K562 (cell line): ENCODE results near the gene ARNT2. TPM values are rescaled to one million over a fixed set of nuclear protein-coding genes. Genes with fewer than 3 reads are reported as not detected.

Source experiments
- ATAC-seq: fragments of 200-7000 bp; cut with Tn5 transposase; 3 replicates; pipeline ENCODE4 v1.9.1; 2020; ENCODE audit warnings: moderate library complexity
- BruUV-seq: library from RNA; stranded (reverse); fragments of 400-500 nt; replicated peaks from 2 replicates; lab custom pipeline; 2021; lab: Mats Ljungman, UMichigan
- CTCF ChIA-PET: fragments of 300-600 bp; formaldehyde crosslinking; extraction: SDS; loops from one replicate; lab custom pipeline; 2021; ENCODE audit warnings: low intra/inter-chr PET ratio; lab: Yijun Ruan, JAX
- POLR2A ChIA-PET: fragments of 300-600, 350-650 bp; sonication (Branson Sonifier 250); formaldehyde crosslinking; extraction: SDS; loops from one replicate; lab custom pipeline; 2021; ENCODE audit warnings: antibody characterized with exemption, inconsistent platforms; lab: Yijun Ruan, JAX
- DNase-seq, 4 experiments: peaks; one replicate each; pipeline versions ENCODE4 v3.0.0 to v3.0.0-alpha.2; 2011 to 2018; ENCODE audit warnings: low spot score in 3 of 4, mixed read lengths in 3 of 4; ENCODE audit errors: extremely low read depth in 1 of 4
- FAIRE-seq: peaks from 2 replicates; lab custom pipeline; 2011; peaks lifted over from hg19 to GRCh38; lab: Jason Lieb, UNC
- H2AFZ ChIP-seq: 2 replicates; pipeline ENCODE4 v1.6.0; 2011; ENCODE audit warnings: low read depth, low read length, control low read depth, inconsistent platforms
- H3K27ac ChIP-seq: fragments of 200-600 bp; 3 replicates; pipeline ENCODE4 v1.8.0; 2011; ENCODE audit warnings: low read depth, mild to moderate bottlenecking, control low read depth, inconsistent platforms, low read length, moderate library complexity, mixed read lengths; ENCODE audit errors: extremely low read depth
- H3K27me3 ChIP-seq, 2 experiments: fragments of 300-600 bp in 1 of 2; 2 replicates in 1 of 2; 3 replicates in 1 of 2; pipeline versions ENCODE4 v1.6.0 to v1.8.0; 2011; ENCODE audit warnings: inconsistent platforms in 2 of 2, low read length in 2 of 2, mild to moderate bottlenecking in 1 of 2, mixed read lengths in 1 of 2, moderate library complexity in 1 of 2; ENCODE audit not compliant: control insufficient read depth in 2 of 2, insufficient read depth in 2 of 2
- H3K36me3 ChIP-seq: fragments of 300-600 bp; 3 replicates; pipeline ENCODE4 v1.8.0; 2011; ENCODE audit warnings: mild to moderate bottlenecking, low read length, inconsistent platforms; ENCODE audit not compliant: control insufficient read depth, insufficient read depth
- H3K4me1 ChIP-seq, 2 experiments: fragments of 200-600 bp in 1 of 2; replicated peaks in 1 of 2; 2 replicates in 1 of 2; 3 replicates in 1 of 2; pipeline versions ENCODE4 v1.5.1 to v1.8.0; 2011; ENCODE audit warnings: inconsistent platforms in 2 of 2, low read length in 2 of 2, mild to moderate bottlenecking in 1 of 2, mixed read lengths in 1 of 2, moderate library complexity in 1 of 2; ENCODE audit not compliant: control insufficient read depth in 2 of 2, insufficient read depth in 2 of 2
- H3K4me2 ChIP-seq: 2 replicates; pipeline ENCODE4 v1.6.1; 2011; ENCODE audit warnings: low read length, control low read depth, inconsistent platforms, mixed read lengths; ENCODE audit not compliant: insufficient read depth
- H3K4me3 ChIP-seq: fragments of 200-600 bp; sonication (generic), shearing (Covaris generic); 2 replicates; pipeline ENCODE4 v1.5.1; 2016; ENCODE audit warnings: control low read depth, inconsistent platforms
- H3K79me2 ChIP-seq: fragments of 200-600 bp; 3 replicates; pipeline ENCODE4 v1.8.0; 2011; ENCODE audit warnings: low read length, inconsistent platforms; ENCODE audit not compliant: control insufficient read depth, insufficient read depth
- H3K9ac ChIP-seq, 2 experiments: 2 replicates each; pipeline versions ENCODE4 v1.6.0 to v1.6.1; 2011; ENCODE audit warnings: low read depth in 2 of 2, low read length in 2 of 2, control low read depth in 1 of 2, inconsistent platforms in 1 of 2, mild to moderate bottlenecking in 1 of 2, mixed read lengths in 1 of 2; ENCODE audit not compliant: insufficient read depth in 1 of 2
- H3K9me1 ChIP-seq: one replicate; pipeline ENCODE4 v1.6.0; 2011; ENCODE audit warnings: inconsistent platforms, mild to moderate bottlenecking, low read length, moderate library complexity; ENCODE audit not compliant: control insufficient read depth, insufficient read depth
- H3K9me3 ChIP-seq: replicated peaks from 2 replicates; pipeline ENCODE4 v1.5.1; 2011; ENCODE audit warnings: low read depth, low read length, inconsistent platforms; ENCODE audit not compliant: control insufficient read depth, insufficient read depth
- H4K20me1 ChIP-seq: replicated peaks from 2 replicates; pipeline ENCODE4 v1.6.1; 2011; ENCODE audit warnings: low read length, inconsistent platforms, mixed read lengths; ENCODE audit not compliant: control insufficient read depth, insufficient read depth
- CREB1 ChIP-seq, 2 experiments: sonication (generic) in 1 of 2; formaldehyde crosslinking in 1 of 2; IDR thresholded peaks; 2 replicates each; pipeline versions ENCODE4 v1.6.1 to v1.8.0; 2012 to 2022; ENCODE audit warnings: inconsistent platforms in 1 of 2, mild to moderate bottlenecking in 1 of 2, missing genetic modification reagents in 1 of 2, moderate library complexity in 1 of 2
- DACH1 ChIP-seq: fragments of 450-650 bp; IDR thresholded peaks from 2 replicates; pipeline ENCODE4 v1.6.1; 2018; ENCODE audit not compliant: partially characterized antibody
- DMBX1 ChIP-seq: fragments of 250-450 bp; sonication (Bioruptor Pico); IDR thresholded peaks from 2 replicates; pipeline ENCODE4 v1.8.0; 2022; ENCODE audit warnings: inconsistent platforms, mild to moderate bottlenecking, moderate library complexity, borderline replicate concordance
- GATA2 ChIP-seq: sonication (generic); formaldehyde crosslinking; IDR thresholded peaks from 2 replicates; pipeline ENCODE4 v1.4.0; 2020; ENCODE audit warnings: mild to moderate bottlenecking, missing genetic modification reagents
- MTA2 ChIP-seq: fragments of 450-650 bp; IDR thresholded peaks from 2 replicates; pipeline ENCODE4 v1.6.1; 2016; ENCODE audit warnings: low read depth
- PPARD ChIP-seq: fragments of 250-450 bp; sonication (Bioruptor Pico); IDR thresholded peaks from 2 replicates; pipeline ENCODE4 v1.8.0; 2022; ENCODE audit warnings: inconsistent platforms, mild to moderate bottlenecking, moderate library complexity
- PURB ChIP-seq: sonication (generic); formaldehyde crosslinking; IDR thresholded peaks from 2 replicates; pipeline ENCODE4 v1.9.0; 2021; ENCODE audit warnings: low read depth, mild to moderate bottlenecking, missing genetic modification reagents
- TCFL5 ChIP-seq: fragments of 250-450 bp; sonication (Bioruptor Pico); conservative IDR thresholded peaks from 2 replicates; pipeline ENCODE4 v1.6.1; 2021; ENCODE audit warnings: mild to moderate bottlenecking, moderate library complexity, matching md5 sums
- THRAP3 ChIP-seq: fragments of 450-650 bp; IDR thresholded peaks from 2 replicates; pipeline ENCODE4 v1.6.1; 2016; ENCODE audit warnings: mild to moderate bottlenecking, inconsistent platforms, borderline replicate concordance
- ZNF589 ChIP-seq: fragments of 200-800 bp; sonication (Bioruptor generic); IDR thresholded peaks from 2 replicates; pipeline ENCODE4 v1.6.1; 2016; ENCODE audit warnings: low read depth, missing genetic modification characterization, missing compliant biosample characterization
- ZNF707 ChIP-seq: fragments of 250-450 bp; sonication (Bioruptor Pico); conservative IDR thresholded peaks from 2 replicates; pipeline ENCODE4 v1.8.0; 2022; ENCODE audit warnings: inconsistent platforms, mild to moderate bottlenecking, moderate library complexity
- WGBS: fragments of 100-300 bp; shearing (Covaris generic); methylation state at CpG from one replicate; pipeline ENCODE4 v1.1.6; 2016; ENCODE audit warnings: low coverage, mixed read lengths; ENCODE audit not compliant: insufficient coverage; ENCODE audit errors: missing lambda C conversion rate; 5-methylcytosine and 5-hydroxymethylcytosine counted together
- in situ Hi-C: fragments of 300-500 bp; cut with MboI; formaldehyde crosslinking; loops from 4 replicates; pipeline ENCODE4 v1.15.0; 2018; ENCODE audit warnings: inconsistent platforms, mixed read lengths
- intact Hi-C: fragments of 100-400 bp; cut with micrococcal nuclease; formaldehyde crosslinking; loops from 2 replicates; pipeline ENCODE4 v1.14.2; 2022
- polyA plus RNA-seq, 8 experiments: library from polyadenylated mRNA; depleted of rRNA in 4 of 8; stranded (reverse) in 5 of 8; unstranded in 3 of 8; fragments of >200 nt; fragmentation: Nextera tagmentation in 2 of 8; fragmentation: Illumina TruSeq in 1 of 8; extraction: Ambion mirVana in 2 of 8; extraction: Trizol in 1 of 8; gene quantifications; 2 replicates each; pipeline versions ENCODE4 v1.2.1 to v1.2.3, GENCODE V29; 2011 to 2014; ENCODE audit warnings: inconsistent platforms in 1 of 8, missing spikeins in 1 of 8
- total RNA-seq, 7 experiments: library from RNA; depleted of rRNA in 6 of 7; stranded (reverse); fragments of >200 nt in 6 of 7; fragmentation: Illumina TruSeq in 2 of 7; extraction: Trizol in 2 of 7; gene quantifications; 2 replicates each; pipeline versions ENCODE4 v1.2.1 to v1.2.3, GENCODE V29; 2011 to 2021; ENCODE audit warnings: low replicate concordance in 1 of 7
- TF ChIP-seq, protein P1 (sequence below): fragments of 250-450 bp; sonication (Bioruptor Pico); IDR thresholded peaks from 2 replicates; pipeline ENCODE4 v1.4.0; 2020
- TF ChIP-seq, protein P2 (sequence below): fragments of 250-450 bp; sonication (Bioruptor Pico); IDR thresholded peaks from 2 replicates; pipeline ENCODE4 v1.4.0; 2020

Gene ARNT2
- total and polyA plus RNA-seq, 9 of the 15 experiments (the other 6 are each of a cell fraction or from before 2014, with no cell fraction given), result 0.01 TPM; not detected in 8

DNA sequence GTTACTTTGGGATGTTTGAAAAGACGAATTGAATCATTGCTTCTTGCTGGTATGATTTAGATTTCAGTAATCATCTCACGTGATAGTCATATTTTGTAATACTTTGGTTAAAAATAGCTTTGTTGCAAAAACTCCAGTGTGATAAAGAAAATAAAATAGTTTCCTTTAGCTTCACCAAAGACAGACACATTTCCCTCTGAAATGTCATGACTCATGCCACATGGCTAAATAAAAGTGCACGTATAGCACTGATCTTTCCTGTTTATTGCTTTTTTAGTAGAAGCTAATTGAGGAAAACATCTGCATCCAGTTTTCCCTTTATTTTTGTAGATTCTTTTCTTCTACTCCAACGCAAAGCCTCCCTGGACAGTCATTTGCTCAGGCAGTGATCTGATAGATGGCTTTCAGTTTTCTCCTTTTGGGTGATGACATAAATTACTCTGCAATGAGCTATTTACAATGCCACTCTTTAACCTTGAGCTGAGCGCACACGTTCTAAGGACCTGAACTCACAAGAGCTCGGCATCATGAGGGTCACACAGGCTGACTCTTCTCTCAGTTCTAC, 84.9 kb downstream of the ARNT2 start:
- in situ Hi-C loops (no loop called here), intact Hi-C loops (no loop called here)
- Histone ChIP-seq H3K4me1 (no peaks in the 10 kb centered on the region), H3K79me2 (no peaks in the 10 kb centered on the region), H3K27me3 (peaks cover 0 to 12% of the 10 kb centered on the region in 2 experiments; a peak in 3 of 5 replicates), H3K4me3 (no peak overlapping the region), H3K9me1 (no peaks in the 10 kb centered on the region), H3K36me3 (no peaks in the 10 kb centered on the region), H3K27ac (no peak overlapping the region), H3K9me3 (no peaks in the 10 kb centered on the region), H4K20me1 (no peaks in the 10 kb centered on the region), H3K4me2 (no peak overlapping the region), H3K9ac (no peak overlapping the region), H2AFZ (no peak overlapping the region)
- no TSS peak for BruUV-seq
- ATAC-seq, result no peak
- 2% methylated on average over 7 of the region's 7 CpGs for WGBS
- no peak for DNase-seq
- ChIA-PET POLR2A (interaction anchor here (0.6 to 0.9 kb wide), 3 partner anchors 12 to 45 kb away, joined by 3 to 4 read pairs (median 4); no protein-coding TSS in a partner anchor), CTCF (no interaction called here)
- FAIRE-seq, result no peak
- TF ChIP-seq PPARD (CRISPR knock-in tag) (no peak), DACH1 (no peak), CREB1 (IDR thresholded peaks at IDR 0.05) (no peak), CREB1 (CRISPR knock-in tag; IDR thresholded peaks at IDR 0.05) (no peak), PURB (CRISPR knock-in tag) (no peak), TCFL5 (no peak), DMBX1 (CRISPR knock-in tag) (no peak), ZNF589 (CRISPR knock-in tag) (no peak), THRAP3 (no peak), MTA2 (no peak), ZNF707 (CRISPR knock-in tag) (no peak), GATA2 (CRISPR knock-in tag) (no peak)
- TF ChIP-seq, protein P1, sequence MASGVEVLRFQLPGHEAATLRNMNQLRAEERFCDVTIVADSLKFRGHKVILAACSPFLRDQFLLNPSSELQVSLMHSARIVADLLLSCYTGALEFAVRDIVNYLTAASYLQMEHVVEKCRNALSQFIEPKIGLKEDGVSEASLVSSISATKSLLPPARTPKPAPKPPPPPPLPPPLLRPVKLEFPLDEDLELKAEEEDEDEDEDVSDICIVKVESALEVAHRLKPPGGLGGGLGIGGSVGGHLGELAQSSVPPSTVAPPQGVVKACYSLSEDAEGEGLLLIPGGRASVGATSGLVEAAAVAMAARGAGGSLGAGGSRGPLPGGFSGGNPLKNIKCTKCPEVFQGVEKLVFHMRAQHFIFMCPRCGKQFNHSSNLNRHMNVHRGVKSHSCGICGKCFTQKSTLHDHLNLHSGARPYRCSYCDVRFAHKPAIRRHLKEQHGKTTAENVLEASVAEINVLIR (CRISPR knock-in tag), result no peak
- TF ChIP-seq, protein P2, sequence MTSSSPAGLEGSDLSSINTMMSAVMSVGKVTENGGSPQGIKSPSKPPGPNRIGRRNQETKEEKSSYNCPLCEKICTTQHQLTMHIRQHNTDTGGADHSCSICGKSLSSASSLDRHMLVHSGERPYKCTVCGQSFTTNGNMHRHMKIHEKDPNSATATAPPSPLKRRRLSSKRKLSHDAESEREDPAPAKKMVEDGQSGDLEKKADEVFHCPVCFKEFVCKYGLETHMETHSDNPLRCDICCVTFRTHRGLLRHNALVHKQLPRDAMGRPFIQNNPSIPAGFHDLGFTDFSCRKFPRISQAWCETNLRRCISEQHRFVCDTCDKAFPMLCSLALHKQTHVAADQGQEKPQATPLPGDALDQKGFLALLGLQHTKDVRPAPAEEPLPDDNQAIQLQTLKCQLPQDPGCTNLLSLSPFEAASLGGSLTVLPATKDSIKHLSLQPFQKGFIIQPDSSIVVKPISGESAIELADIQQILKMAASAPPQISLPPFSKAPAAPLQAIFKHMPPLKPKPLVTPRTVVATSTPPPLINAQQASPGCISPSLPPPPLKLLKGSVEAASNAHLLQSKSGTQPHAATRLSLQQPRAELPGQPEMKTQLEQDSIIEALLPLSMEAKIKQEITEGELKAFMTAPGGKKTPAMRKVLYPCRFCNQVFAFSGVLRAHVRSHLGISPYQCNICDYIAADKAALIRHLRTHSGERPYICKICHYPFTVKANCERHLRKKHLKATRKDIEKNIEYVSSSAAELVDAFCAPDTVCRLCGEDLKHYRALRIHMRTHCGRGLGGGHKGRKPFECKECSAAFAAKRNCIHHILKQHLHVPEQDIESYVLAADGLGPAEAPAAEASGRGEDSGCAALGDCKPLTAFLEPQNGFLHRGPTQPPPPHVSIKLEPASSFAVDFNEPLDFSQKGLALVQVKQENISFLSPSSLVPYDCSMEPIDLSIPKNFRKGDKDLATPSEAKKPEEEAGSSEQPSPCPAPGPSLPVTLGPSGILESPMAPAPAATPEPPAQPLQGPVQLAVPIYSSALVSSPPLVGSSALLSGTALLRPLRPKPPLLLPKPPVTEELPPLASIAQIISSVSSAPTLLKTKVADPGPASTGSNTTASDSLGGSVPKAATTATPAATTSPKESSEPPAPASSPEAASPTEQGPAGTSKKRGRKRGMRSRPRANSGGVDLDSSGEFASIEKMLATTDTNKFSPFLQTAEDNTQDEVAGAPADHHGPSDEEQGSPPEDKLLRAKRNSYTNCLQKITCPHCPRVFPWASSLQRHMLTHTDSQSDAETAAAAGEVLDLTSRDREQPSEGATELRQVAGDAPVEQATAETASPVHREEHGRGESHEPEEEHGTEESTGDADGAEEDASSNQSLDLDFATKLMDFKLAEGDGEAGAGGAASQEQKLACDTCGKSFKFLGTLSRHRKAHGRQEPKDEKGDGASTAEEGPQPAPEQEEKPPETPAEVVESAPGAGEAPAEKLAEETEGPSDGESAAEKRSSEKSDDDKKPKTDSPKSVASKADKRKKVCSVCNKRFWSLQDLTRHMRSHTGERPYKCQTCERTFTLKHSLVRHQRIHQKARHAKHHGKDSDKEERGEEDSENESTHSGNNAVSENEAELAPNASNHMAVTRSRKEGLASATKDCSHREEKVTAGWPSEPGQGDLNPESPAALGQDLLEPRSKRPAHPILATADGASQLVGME (CRISPR knock-in tag), result no peak
